ENCODE data around the gene PTPN6. TPM values are rescaled to one million over a fixed set of nuclear protein-coding genes. Genes with fewer than 3 reads are reported as not detected.

The PTPN6 gene
- total and polyA plus RNA-seq, 8 donors = 11.2 to 51.2 (median 32.6) TPM

DNA sequence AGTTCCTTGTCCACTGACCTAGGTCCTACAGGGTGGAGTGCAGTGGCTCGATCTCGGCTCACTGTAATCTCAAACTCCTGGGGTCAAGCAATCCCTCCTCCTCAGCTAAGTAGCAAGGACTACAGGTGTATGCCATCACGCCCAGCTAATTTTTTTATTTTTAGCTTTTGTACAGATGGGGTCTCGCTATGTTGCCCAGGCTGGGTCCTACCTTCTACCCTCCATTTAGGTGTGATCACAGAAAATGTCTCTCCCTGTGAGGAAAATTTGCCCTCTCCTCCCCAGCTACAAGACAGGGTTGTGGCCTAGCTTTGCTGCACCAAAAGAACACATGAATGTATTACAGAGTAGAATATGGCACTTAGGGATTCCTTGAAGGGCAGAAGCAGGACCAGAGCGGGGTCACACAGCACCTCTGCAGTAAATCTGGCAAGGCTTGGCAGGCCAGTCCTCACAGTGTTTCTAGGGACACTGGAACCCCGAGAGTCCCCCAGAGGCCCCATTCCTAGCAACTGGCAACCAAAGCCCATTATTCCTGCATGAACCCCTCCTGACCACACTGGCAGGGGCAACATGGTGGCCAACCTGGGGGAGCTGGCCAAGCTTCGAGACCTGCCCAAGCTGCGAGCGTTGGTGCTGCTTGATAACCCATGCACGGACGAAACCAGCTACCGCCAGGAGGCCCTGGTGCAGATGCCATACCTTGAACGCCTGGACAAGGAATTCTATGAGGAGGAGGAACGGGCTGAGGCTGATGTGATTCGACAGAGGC lies 38.8 kb upstream of the PTPN6 start:
- no peak overlapping the region for H3K4me3 ChIP-seq
- peaks cover 0 to 13% (median 10%) of the 10 kb centered on the region in 4 donors for H3K36me3 ChIP-seq
- intact Hi-C loops (cut with DNase I; ENCODE audit: low total_unique reads) = no loop called here
- WGBS, 5 donors = 78 to 89% (median 80%) methylated on average over 12 to 15 of the region's 15 CpGs
- H3K27ac ChIP-seq = no peak overlapping the region
- H3K27me3 ChIP-seq = peaks cover 0 to 32% (median 11%) of the 10 kb centered on the region in 3 donors
- TF ChIP-seq POLR2A (IDR thresholded peaks at IDR 0.05) (no peak), EP300 (IDR thresholded peaks at IDR 0.05) (no peak), POLR2AphosphoS5 (IDR thresholded peaks at IDR 0.05) (no peak)
- TF ChIP-seq, protein P1, sequence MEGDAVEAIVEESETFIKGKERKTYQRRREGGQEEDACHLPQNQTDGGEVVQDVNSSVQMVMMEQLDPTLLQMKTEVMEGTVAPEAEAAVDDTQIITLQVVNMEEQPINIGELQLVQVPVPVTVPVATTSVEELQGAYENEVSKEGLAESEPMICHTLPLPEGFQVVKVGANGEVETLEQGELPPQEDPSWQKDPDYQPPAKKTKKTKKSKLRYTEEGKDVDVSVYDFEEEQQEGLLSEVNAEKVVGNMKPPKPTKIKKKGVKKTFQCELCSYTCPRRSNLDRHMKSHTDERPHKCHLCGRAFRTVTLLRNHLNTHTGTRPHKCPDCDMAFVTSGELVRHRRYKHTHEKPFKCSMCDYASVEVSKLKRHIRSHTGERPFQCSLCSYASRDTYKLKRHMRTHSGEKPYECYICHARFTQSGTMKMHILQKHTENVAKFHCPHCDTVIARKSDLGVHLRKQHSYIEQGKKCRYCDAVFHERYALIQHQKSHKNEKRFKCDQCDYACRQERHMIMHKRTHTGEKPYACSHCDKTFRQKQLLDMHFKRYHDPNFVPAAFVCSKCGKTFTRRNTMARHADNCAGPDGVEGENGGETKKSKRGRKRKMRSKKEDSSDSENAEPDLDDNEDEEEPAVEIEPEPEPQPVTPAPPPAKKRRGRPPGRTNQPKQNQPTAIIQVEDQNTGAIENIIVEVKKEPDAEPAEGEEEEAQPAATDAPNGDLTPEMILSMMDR (IDR thresholded peaks at IDR 0.05) = no peak
- peaks cover 18 to 30% (median 26%) of the 10 kb centered on the region in 4 donors for H3K4me1 ChIP-seq
- no peaks in the 10 kb centered on the region for H3K9me3 ChIP-seq
- DNase-seq = no peak

DNA sequence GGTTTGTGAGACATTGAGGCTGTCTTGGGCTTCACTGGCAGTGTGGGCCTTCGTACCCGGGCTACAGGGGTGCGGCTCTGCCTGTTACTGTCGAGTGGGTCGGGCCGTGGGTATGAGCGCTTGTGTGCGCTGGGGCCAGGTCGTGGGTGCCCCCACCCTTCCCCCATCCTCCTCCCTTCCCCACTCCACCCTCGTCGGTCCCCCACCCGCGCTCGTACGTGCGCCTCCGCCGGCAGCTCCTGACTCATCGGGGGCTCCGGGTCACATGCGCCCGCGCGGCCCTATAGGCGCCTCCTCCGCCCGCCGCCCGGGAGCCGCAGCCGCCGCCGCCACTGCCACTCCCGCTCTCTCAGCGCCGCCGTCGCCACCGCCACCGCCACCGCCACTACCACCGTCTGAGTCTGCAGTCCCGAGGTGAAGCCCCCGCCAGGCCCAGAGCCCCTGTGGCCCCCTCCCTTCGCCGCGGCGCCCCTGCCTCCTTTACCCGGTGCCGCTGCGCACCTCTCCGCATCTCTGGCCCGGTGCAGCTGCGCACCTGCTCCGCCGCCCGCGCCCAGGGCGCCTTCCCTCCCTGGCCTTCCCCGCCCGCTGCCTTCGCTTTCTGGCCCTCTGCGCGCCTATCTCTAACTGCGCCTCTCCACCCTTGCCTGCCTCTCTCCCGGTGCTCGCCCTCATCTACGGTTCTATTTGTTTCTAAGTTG lies 36.8 kb upstream of the PTPN6 start, which contains the start of gene ENO2:
TSS of gene ENO2 (plus strand) at position 335 of the 701 bp plus-strand sequence. CDS start 1,253 bp downstream, outside the sequence.
- 0 to 1% (median 0%) methylated on average over 27 to 68 of the region's 68 CpGs for WGBS, 5 donors
- peak; percentile 68 to 92 for DNase-seq
- Histone ChIP-seq H3K4me1 (peaks cover 18 to 30% (median 26%) of the 10 kb centered on the region in 4 donors), H3K36me3 (peaks cover 0 to 30% (median 22%) of the 10 kb centered on the region in 4 donors), H3K27ac (peak within 1 kb of the TSS; percentile 62 to 88 (median 82)), H3K27me3 (peaks cover 0 to 32% (median 11%) of the 10 kb centered on the region in 3 donors), H3K4me3 (peak within 1 kb of the TSS; percentile 63 to 82 (median 78)), H3K9me3 (no peaks in the 10 kb centered on the region)
- TF ChIP-seq POLR2A (IDR thresholded peaks at IDR 0.05) (no peak), POLR2AphosphoS5 (IDR thresholded peaks at IDR 0.05) (peak in 1 of 3 donors; percentile 37)
- intact Hi-C loops (cut with DNase I; ENCODE audit: low total_unique reads) = no loop called here

DNA sequence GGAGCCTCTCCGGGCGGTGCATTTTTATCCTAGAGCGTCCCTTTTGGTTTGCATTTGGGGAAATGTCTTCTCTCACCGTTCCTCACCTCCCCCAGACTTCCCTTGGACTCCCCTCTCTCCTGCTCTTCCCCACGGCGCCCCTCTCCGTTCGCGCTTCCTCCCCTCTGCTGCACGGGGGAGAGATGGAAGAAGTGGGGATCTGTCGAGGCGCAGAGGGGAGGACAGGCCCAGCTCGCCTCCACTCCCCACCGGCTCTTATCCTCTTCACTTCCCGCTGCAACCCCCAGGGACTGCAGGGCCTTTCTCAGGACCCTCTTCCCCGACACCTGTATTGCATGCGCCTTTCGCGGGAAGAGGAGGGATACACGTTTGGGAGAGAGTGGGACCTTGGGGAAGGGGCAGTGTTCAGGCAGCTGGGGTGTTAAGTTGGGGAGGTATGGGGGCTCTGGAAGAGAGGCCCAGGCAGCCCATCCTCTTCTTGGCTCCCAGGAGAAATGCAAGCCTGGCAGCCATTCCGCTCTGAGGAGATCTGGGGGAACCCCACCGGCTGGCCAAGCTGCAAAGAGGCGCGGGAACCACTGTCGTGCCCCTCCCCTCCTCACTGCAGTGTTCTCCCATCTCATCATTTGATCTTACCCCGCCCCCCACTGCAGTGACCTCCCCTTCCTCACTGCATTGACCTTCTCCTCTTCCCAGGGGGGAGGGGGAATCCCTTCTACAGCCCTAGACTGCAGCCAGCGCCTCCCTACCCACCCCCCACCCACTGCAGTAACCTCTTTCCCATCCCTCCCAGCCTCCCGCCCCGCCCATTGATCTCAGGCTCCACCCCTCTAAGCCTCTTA lies 36.0 kb upstream of the PTPN6 start:
- Histone ChIP-seq H3K27ac (peak overlapping the region; percentile 20 to 88 (median 82)), H3K9me3 (no peaks in the 10 kb centered on the region), H3K27me3 (peaks cover 0 to 32% (median 11%) of the 10 kb centered on the region in 3 donors), H3K4me3 (peak overlapping the region; percentile 63 to 82 (median 78)), H3K36me3 (peaks cover 0 to 36% (median 25%) of the 10 kb centered on the region in 4 donors), H3K4me1 (peaks cover 18 to 30% (median 26%) of the 10 kb centered on the region in 4 donors)
- TF ChIP-seq POLR2A (IDR thresholded peaks at IDR 0.05) = no peak
- TF ChIP-seq, protein P1 (IDR thresholded peaks at IDR 0.05) = no peak
- TF ChIP-seq POLR2AphosphoS5 (IDR thresholded peaks at IDR 0.05) = no peak
- no peak for TF ChIP-seq EP300 (IDR thresholded peaks at IDR 0.05)
- WGBS, 5 donors = 15 to 22% (median 16%) methylated on average over 28 to 29 of the region's 29 CpGs
- intact Hi-C loops (cut with DNase I; ENCODE audit: low total_unique reads) = no loop called here
- peak in 1 of 2 donors; percentile 51 for DNase-seq

DNA sequence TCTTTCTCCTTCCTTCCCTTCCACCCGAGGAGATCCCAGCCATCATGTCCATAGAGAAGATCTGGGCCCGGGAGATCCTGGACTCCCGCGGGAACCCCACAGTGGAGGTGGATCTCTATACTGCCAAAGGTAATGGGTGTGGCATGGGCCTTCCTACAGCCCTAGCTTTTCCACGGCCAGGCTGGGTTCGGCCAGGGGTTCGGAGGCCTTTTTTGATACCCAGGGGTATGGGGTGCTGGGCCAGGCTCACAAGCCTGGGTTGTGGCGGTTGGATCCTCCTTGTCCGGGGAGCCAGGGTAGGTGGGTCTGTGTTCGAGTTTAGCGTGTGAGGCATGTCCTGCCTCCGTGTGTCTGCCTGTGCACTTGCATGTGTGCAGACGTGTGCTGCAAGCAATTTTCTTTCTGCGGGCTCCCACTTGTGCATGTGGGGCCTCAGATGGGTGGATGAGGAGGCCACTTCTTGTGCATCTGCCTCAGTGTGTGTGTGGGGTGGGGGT lies 35.3 kb upstream of the PTPN6 start:
- peaks cover 0 to 42% (median 27%) of the 10 kb centered on the region in 4 donors for H3K36me3 ChIP-seq
- WGBS, 5 donors = 62 to 81% (median 78%) methylated on average over 8 to 14 of the region's 14 CpGs
- no peaks in the 10 kb centered on the region for H3K9me3 ChIP-seq
- H3K27me3 ChIP-seq = peaks cover 0 to 32% (median 11%) of the 10 kb centered on the region in 3 donors
- TF ChIP-seq POLR2AphosphoS5 (IDR thresholded peaks at IDR 0.05) = no peak
- TF ChIP-seq EP300 (IDR thresholded peaks at IDR 0.05) = no peak
- TF ChIP-seq, protein P1 (IDR thresholded peaks at IDR 0.05) = no peak
- H3K27ac ChIP-seq = peak overlapping the region in 1 of 5 donors; percentile 88
- peaks cover 18 to 30% (median 26%) of the 10 kb centered on the region in 4 donors for H3K4me1 ChIP-seq
- H3K4me3 ChIP-seq = peak overlapping the region in 2 of 4 donors; percentile 78 to 79
- DNase-seq = no peak
- intact Hi-C loops (cut with DNase I; ENCODE audit: low total_unique reads) = no loop called here
